NOMO-1 (cell line): Measurements from ENCODE around the gene SBF2.
A peak's percentile ranks its signal among the peaks of the same experiment; 100 is the strongest.
"Not testable (repeated sequence)": the region's sequence is repeated elsewhere in the genome, so short reads cannot be mapped to it uniquely, and the experiment has no call there.

ENCODE experiments used
- DNase-seq, 2 experiments: peaks; one replicate each; lab custom pipeline; 2025; ENCODE audit not compliant: unreplicated experiment in 2 of 2; lab: John Stamatoyannopoulos, UW

SBF2 gene

GRCh38 chr11:9759519-9760192 is 534.4 kb downstream of the SBF2 start:
- DNase-seq = peak; percentile 71 to 79

- peak; percentile 36 to 60 for DNase-seq
Observed at GRCh38 chr11:9758637-9759518, 535.1 kb downstream of the SBF2 start.

GRCh38 chr11:9757809-9758636 is 536.0 kb downstream of the SBF2 start:
- peak; percentile 78 to 89 for DNase-seq

GRCh38 chr11:9756878-9757277 is 537.1 kb downstream of the SBF2 start:
- no peak for DNase-seq

GRCh38 chr11:9756461-9756860 is 537.6 kb downstream of the SBF2 start:
- DNase-seq = no peak

GRCh38 chr11:9755561-9756185 is 538.3 kb downstream of the SBF2 start:
- no peak for DNase-seq

GRCh38 chr11:9754010-9754471 is 540.0 kb downstream of the SBF2 start:
- DNase-seq = peak in 1 of 2 experiments; percentile 16

- DNase-seq = peak; percentile 46 to 85
Observed at GRCh38 chr11:9753021-9753420, 541.0 kb downstream of the SBF2 start.

GRCh38 chr11:9752091-9752490 is 541.9 kb downstream of the SBF2 start:
- no peak for DNase-seq

GRCh38 chr11:9750551-9750950 is 543.5 kb downstream of the SBF2 start:
- DNase-seq = no peak

- DNase-seq = peak; percentile 63 to 79
Observed at GRCh38 chr11:9748361-9748970, 545.6 kb downstream of the SBF2 start.

- DNase-seq = no peak
Observed at GRCh38 chr11:9747828-9748227, 546.2 kb downstream of the SBF2 start.

GRCh38 chr11:9747229-9747628 is 546.8 kb downstream of the SBF2 start:
- DNase-seq = no peak

GRCh38 chr11:9745411-9746211 is 548.4 kb downstream of the SBF2 start:
- peak; percentile 58 to 95 for DNase-seq

GRCh38 chr11:9743512-9743911 is 550.5 kb downstream of the SBF2 start:
- DNase-seq = not testable (repeated sequence)

- DNase-seq = no peak
Observed at GRCh38 chr11:9741260-9741659, 552.8 kb downstream of the SBF2 start.

- DNase-seq = no peak
Observed at GRCh38 chr11:9740202-9740883, 553.7 kb downstream of the SBF2 start.

- DNase-seq = peak in 1 of 2 experiments; percentile 48
Observed at GRCh38 chr11:9739123-9739900, 554.7 kb downstream of the SBF2 start.
